Measurements from ENCODE around the gene IL20RB. TPM values are rescaled to one million over a fixed set of nuclear protein-coding genes. Genes with fewer than 3 reads are reported as not detected.
"Not testable (repeated sequence)": the region's sequence is repeated elsewhere in the genome, so short reads cannot be mapped to it uniquely, and the experiment has no call there.

Gene IL20RB
- total RNA-seq, 1 donor from 2014 or later, result 15.2 TPM

DNA sequence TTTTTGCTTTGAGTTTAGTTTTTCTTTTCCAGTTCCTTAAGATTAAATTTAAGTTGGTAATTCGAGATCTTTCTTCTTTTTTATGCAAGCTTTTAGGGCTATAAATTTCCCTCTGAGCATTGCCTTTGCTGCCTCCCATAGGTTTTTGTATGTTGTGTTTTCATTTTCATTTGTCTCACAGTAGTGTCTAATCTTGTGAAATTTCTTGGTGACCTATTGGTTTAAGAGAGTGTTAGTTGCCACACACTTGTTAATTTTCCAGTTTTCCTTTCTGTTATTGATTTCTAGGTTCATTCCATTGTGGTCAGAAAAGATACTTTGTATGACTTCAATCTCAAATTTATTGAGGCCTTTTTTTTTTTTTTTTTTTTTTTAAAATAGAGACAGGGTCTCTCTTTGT lies 18.3 kb upstream of the IL20RB start:
- DNase-seq (ENCODE audit: low spot score) (no peak), ATAC-seq (no peak)
- intact Hi-C loops (cut with DNase I), result no loop called here

DNA sequence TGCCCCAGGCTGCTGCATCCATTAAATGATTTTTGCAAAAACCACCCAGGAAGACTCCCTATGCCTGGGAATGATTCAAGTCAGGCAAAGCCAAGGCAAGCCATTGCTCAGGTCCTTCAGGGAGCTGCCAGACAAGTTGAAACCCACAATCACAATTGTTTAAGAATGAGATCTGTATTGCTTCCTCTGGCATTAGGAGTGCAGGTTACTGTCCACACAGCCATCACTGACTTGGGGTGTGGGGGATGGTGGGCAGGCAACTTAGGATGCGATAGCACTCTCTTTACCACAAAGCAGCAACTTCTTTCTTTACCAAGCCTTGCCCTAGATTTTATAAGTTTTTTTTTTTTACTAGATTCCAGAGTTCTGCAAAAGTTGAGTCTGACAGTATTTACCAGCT lies 15.0 kb upstream of the IL20RB start:
- intact Hi-C loops (cut with DNase I), result no loop called here
- DNase-seq (ENCODE audit: low spot score) (no peak), ATAC-seq (no peak)

DNA sequence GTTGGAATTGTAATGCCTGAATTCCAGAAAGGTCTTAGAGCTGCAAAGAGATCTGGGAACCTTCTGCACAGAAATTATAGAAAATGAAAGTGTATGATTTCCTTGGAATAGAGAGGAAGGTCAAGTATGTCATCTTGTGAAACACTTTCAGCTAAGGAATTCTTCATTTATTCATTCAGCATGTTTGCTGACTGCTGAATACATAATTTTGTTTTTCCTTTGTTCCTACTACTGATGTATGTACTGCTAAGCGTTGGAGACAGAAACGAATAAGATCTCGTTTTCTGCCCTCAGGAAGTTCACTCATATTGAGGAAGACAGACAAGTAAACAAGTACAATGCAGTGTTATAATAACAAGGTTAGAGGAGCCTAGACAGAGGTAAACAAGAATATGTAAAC lies 14.3 kb upstream of the IL20RB start:
- ATAC-seq (no peak), DNase-seq (ENCODE audit: low spot score) (no peak)
- intact Hi-C loops (cut with DNase I), result no loop called here

DNA sequence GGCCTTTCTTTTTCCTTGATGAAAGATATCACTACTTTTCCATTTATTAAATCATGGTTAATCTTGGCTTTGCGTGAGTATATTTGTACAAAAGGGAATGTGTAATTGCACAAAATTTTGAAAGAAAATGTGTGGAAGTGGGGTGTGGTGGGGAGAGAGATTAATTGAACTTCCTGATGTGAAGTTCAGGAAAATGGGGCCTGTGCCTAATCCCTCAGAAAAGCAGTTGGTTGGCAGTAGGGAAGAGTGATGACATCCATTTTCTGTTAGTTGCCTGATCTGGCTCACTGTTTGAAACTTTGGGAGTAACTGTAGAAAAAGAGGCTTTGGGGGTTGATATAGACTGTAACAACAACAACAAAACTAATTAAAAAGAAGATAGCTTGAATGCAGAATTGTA lies 10.8 kb upstream of the IL20RB start:
- no peak for ATAC-seq

DNA sequence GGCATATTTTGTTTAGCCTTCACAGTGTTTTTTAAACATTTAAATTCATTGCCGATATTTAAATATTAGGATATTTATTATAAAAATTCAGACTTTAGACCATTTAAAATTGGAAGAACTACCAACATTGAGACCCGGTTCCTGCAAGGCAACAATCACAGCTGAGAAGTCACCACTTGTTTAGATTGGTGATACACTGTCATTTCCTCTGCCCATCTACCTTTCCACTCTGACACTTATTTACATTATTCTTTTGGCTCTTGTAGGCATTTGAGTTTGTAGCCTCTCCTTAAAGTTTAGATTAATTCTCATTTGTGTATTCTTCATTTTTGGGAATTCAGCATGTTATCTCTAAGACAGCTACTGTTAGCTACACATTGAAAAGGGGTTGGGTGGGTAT lies 10.3 kb upstream of the IL20RB start:
- no peak for DNase-seq (ENCODE audit: low spot score)
- intact Hi-C loops (cut with DNase I), result no loop called here

More for the DNA sequence above, 10.8 kb upstream of the IL20RB start:
- intact Hi-C loops (cut with DNase I), result no loop called here
- no peak for DNase-seq (ENCODE audit: low spot score)

DNA sequence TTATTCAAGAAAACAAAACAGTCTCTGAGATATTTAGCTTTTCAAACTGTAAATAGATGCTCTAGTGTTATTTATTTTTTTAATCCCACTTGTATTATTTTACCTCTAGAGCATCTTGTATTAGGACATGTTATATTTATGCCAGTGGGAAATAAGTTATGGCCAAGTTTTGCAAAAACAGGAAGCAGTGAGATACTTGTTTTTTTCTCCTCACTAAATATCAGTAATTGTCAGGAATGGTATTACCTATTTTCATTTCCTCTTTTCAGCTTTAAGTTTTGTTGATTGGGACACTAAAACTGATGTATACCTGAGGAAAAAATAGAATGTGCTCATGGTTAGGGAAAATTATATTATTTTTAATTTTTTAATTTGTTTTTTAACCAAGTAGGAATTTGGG lies 8.6 kb upstream of the IL20RB start:
- intact Hi-C loops (cut with DNase I), result no loop called here
- DNase-seq (ENCODE audit: low spot score) (no peak), ATAC-seq (no peak)

More for the DNA sequence above, 10.3 kb upstream of the IL20RB start:
- ATAC-seq, result no peak

DNA sequence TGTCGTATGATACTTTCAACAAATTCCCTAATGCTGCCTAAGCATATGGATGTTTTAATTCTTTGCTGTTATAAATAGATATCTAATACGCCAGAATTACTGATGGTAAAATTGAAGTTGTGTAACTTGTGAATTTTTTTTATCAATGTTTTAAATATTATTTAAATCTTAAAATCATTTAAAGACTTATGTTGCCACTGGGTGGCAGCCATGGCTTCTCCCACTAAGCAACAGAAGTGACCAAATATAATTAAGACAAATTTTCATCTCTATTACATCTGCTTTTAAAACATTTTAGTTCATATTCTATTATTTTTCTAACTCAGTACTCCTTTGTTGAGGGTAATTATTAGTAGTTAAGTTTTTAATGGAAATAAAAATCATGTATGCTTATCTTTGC lies 8.1 kb upstream of the IL20RB start:
- ATAC-seq (no peak), DNase-seq (ENCODE audit: low spot score) (no peak)
- intact Hi-C loops (cut with DNase I), result no loop called here

DNA sequence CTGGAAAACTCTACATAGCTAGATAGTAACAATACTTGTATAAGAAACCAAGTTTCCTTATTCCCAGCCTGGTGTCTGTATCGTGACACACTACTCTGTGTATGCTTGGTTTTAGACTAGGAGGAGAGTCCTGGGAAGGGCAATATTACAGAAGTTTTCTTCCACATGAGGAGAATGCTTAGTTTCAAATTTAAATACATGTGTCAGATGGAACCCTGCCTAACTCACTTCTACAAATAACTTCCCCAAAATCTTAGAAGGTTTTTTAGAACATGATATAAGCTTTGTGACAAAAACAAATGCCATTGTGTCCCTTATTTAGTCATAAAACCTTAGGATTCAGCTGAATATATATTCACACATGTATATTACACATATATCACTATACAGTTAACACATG lies 7.2 kb upstream of the IL20RB start:
- ATAC-seq (no peak), DNase-seq (ENCODE audit: low spot score) (no peak)
- intact Hi-C loops (cut with DNase I), result no loop called here

DNA sequence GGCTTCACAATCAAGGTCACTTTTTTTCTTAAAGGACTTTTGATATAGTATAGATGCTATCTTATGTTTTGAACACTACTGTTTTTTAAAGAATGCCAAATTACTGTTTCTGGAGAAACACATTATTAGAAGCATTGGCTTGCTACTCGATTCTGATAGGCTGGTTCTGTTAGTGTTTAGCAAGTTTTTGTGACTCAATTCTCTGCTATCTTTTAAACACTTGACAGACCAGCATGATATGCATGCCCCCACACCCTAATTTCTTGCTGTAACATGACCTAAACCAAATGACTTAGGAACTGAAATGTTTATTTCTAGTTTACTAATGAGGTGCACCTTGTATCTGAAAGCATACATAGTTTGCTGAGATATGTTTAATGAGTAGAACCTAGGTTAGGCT lies 5.5 kb upstream of the IL20RB start:
- no peak for ATAC-seq

DNA sequence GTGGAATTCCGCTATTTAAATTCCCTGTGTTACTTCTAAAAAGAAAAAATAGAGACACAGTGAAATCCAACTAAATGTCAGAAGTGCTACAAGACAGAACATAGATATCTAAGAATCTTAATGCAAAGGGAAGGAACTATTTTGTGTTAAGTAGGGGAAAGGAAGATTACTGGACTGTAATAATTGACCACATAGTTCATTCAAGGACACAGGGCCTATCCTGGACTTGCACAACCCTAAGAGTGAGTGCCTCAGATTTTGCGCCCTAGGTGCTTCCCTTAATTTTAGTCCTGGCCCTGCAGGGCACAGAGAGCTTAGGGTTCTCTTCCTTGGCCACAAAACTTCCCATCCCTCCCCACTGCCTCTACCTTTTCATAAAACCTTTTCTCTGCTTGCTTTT lies 3.5 kb upstream of the IL20RB start:
- ATAC-seq (no peak), DNase-seq (ENCODE audit: low spot score) (no peak)
- intact Hi-C loops (cut with DNase I), result no loop called here

More for the DNA sequence above, 5.5 kb upstream of the IL20RB start:
- intact Hi-C loops (cut with DNase I), result no loop called here
- no peak for DNase-seq (ENCODE audit: low spot score)

DNA sequence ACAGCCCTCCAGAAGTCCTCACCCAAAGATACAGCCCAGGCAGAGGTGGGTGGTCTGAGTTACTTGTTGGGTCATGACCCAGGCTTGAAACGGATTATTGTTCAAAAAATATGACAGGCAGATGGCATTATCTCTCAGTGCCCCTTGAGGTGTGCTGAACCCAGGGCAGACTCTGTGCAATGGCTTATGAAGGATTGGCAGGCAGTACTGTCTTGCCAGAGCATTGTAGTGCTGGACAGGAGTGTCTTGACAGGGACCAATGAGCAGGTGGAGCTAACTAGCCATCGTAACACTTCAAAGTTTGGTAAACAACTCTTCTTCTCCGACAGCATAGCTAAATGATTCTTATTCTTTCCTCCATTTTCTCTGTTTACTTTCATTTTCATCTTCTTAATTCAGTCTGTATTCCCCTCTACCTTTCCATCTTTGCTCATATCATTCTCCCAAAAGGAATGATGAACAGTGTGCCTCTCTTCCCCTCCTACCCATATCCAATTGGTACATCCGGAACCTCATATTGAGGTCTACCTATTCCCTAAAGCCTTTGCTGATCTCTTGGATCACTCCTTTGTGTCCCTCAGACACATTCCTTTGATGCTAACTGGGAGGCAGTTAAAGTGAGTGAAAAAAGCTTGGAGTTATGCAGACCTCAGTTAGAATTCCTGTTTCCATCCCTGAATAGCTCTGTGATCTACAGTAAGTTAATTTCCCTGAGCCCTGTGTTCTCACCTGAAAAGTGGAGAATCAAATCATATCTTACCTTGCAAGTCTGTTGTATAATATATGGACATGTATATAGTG lies 2.6 kb upstream of the IL20RB start:
- DNase-seq (ENCODE audit: low spot score) (no peak), ATAC-seq (no peak)
- intact Hi-C loops (cut with DNase I), result no loop called here

DNA sequence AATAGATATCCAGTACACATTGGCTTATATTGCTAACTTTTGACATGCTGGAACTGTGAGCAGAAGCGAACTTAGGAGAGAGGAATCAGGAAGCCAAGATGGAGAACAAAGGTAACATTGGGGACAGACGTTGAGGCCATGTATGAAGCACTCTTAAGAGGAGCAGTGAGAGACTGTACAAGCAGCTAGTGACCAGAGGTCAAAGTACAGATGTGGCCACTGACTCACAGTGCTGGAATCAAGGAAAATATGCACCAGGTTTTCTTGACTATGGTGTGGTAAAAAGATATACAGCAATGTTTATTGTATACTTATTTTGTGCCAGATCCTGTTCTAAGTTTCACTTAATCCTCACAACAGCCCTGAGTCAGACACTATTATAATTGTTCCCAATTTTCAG lies 2.0 kb upstream of the IL20RB start:
- intact Hi-C loops (cut with DNase I), result no loop called here
- ATAC-seq (peak; percentile 39), DNase-seq (ENCODE audit: low spot score) (no peak)

DNA sequence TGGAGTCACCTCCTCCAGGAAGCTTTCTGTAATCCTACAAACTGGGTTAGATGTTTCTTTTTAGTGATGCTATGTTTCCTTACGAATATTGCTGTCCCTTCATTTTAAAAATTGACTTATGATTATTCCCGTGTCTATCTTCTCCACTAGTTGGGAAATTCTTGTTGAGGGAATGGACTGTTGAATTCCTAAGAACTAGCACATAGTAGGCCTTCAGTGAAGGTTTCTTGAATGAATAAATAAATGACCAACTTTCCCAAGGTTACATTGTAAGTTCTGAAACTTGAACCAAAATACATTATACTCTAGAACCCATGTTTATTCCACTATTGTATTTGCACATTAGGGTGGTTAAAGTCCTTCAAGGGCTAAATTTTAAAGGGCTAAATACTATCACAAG lies 812 bp upstream of the IL20RB start:
- ATAC-seq (no peak), DNase-seq (ENCODE audit: low spot score) (no peak)
- intact Hi-C loops (cut with DNase I), result no loop called here

DNA sequence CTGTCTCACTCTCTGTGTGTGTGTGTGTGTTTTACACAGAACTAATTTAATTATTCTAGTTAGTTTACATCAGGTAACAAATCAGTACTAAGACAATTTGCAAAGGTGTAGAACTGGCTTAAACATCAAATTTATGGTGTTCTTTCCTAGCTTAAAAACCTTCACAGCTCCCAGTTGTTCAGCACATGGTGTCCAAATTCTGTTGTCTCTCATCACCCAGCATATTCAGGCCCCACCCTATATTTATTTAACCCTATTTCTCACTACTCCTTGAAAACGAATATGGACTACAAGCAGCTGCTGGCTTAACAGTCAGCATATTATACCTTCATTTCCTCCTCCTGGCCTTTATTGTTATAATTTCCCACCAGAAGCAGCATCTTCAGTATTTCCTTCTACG lies 1.2 kb downstream of the IL20RB start:
- ATAC-seq (no peak), DNase-seq (ENCODE audit: low spot score) (no peak)
- intact Hi-C loops (cut with DNase I), result no loop called here

DNA sequence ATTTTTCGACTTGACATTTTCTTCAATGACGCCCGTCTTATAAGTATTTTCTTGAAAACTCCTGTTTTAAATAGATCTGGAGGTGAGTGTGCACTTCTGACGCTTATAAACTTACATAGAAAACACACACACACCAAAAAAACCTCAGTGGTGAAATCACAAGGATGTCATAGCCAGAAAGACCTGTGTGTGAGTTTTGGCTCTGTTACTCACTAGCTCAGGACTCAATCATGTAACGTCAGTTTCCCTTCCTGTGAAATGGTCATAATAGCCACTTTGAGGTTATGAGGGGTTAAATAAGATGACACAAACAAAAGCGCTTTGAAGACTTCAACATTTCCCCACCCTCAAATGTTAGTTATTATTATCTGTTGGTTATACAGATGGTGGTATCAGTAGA lies 1.8 kb downstream of the IL20RB start:
- no peak for DNase-seq (ENCODE audit: low spot score)
- ATAC-seq, result no peak
- intact Hi-C loops (cut with DNase I), result no loop called here

DNA sequence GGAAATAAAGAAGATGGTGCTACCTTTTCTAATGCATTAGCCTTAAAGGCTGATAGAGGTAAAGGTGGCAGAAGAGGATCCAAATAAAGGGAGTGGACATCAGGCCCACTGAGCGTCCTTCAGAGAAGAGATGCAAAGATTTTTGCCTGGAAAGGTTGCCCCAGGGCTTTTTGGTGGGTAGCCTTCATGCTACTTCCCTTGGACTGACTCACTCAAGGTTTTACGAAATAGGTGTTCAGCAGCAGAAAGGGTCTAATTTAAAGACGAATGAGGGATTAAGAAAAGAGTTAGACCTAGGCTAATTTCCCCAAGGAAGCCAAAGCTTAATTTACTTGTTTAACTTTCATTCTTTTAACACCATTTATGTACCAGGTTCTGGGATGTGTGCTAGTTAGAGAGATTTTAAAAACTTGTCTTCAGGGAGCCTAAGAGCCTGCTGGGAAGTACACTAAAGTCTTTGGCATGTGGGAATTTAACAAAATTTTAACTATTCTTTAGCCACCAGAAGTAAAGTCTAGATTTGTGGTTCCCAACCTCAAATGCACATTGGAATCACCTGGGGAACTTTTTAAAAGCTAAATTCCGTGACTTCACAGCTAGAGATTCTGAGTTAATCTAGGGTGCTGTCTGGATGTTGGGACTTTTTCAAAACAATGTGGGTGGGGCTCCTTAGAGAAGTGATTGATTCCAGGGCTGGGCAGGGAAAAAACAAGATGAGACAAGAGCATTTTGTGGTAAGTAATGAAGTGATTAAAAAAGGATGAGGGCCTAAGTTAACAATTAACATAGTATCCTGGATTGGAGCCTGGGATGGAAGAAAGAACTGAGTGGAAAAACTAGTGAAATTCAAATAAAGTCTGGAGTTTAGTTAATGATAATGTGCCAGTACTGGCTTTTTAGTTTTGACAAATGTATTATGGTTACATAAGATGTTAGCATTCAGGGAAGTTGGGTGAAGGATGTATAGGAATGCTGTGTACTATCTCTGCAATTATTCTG lies 3.4 kb downstream of the IL20RB start:
- ATAC-seq, result no peak
- intact Hi-C loops (cut with DNase I), result no loop called here
- no peak for DNase-seq (ENCODE audit: low spot score)

DNA sequence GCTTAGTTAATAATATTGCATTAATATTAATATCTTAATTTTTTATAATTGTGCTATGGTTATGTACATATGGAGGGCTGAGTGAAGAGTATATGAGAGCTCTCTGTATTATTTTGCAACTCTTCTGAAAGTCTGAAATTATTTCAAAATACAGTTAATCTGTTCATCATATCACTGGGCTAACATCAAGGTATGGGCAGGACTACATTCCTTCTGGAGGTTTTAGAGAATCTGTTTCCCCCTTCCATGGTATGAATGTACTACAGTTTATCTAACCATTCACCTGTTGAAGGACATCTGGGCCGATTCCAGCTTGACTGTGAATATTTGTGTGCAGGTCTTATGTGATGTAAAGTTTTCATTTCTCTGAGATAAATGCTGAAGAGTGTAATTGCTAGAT lies 5.1 kb downstream of the IL20RB start:
- intact Hi-C loops (cut with DNase I), result no loop called here
- no peak for DNase-seq (ENCODE audit: low spot score)
- no peak for ATAC-seq

DNA sequence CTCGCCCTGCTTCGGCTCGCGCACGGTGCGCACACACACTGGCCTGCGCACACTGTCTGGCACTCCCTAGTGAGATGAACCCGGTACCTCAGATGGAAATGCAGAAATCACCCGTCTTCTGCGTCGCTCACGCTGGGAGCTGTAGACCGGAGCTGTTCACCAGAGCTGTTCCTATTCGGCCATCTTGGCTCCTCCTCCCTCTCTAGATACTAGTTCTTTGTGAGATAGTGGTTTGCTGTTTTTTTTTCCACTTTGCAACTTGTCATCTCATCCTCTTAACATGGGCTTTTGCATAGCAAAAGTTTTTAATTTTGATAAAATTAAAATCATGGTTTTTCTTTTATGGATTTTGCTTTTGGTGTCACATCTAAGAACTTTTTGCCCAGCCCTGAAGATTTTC lies 11.8 kb downstream of the IL20RB start:
- ATAC-seq; DNase-seq (ENCODE audit: low spot score); intact Hi-C loops (cut with DNase I): not testable (repeated sequence)

DNA sequence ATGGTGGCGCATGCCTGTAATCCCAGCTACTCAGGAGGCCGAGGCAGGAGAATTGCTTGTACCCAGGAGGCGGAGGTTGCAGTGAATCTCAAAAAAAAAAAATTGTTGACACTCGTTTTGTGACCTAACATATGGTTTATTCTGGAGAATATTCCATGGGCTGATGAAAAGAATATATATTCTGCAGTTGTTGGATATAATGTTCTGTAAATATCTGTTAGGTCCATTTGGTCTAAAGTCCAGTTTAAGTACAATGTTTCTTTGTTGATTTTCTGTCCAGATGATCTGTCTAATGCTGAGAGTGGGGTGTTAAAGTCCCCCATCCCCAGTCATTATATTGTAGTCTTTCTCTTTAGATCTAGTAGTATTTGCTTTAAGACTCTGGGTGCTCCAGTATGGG lies 15.6 kb downstream of the IL20RB start:
- ATAC-seq (no peak), DNase-seq (ENCODE audit: low spot score) (no peak)
- intact Hi-C loops (cut with DNase I), result no loop called here

DNA sequence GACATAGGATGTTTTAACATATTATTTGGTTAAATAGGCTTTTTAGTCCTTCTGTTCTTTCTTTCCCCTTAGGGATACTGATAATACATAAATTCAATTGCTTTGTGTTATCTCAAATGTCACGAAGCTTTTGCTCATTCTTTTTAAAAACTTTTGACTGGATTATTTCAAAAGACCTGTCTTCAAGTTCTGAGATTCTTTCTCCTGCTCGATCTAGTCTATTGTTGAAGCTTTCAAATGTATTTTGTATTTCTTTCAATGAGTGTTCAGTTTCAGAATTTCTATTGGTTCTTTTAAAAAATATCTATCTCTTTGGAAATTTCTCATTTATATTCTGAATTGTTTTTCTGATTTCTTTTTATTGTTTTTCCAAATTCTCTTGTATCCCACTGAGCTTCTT lies 16.9 kb downstream of the IL20RB start:
- intact Hi-C loops (cut with DNase I), result no loop called here
- no peak for ATAC-seq
- no peak for DNase-seq (ENCODE audit: low spot score)
